HEK293T (cell line): ENCODE measurements around the gene TANC1.

Experiments
- BHLHE40 ChIP-seq: fragments of 450-650 bp; IDR thresholded peaks from 2 replicates; pipeline ENCODE4 v1.6.1; 2016; ENCODE audit warnings: mild to moderate bottlenecking, moderate library complexity, borderline replicate concordance
- FOXA1 ChIP-seq: fragments of 450-650 bp; IDR thresholded peaks from 2 replicates; pipeline ENCODE4 v1.6.1; 2016; ENCODE audit warnings: mild to moderate bottlenecking
- FOXM1 ChIP-seq: fragments of 450-650 bp; IDR thresholded peaks from 2 replicates; pipeline ENCODE4 v1.6.1; 2017; ENCODE audit warnings: mild to moderate bottlenecking, borderline replicate concordance
- HDGF ChIP-seq: fragments of 450-650 bp; IDR thresholded peaks from 2 replicates; pipeline ENCODE4 v1.6.1; 2017; ENCODE audit warnings: antibody characterized with exemption, borderline replicate concordance
- L3MBTL2 ChIP-seq: fragments of 450-650 bp; conservative IDR thresholded peaks from 2 replicates; pipeline ENCODE4 v1.6.1; 2016; ENCODE audit warnings: mild to moderate bottlenecking
- NFRKB ChIP-seq: fragments of 450-650 bp; IDR thresholded peaks from 2 replicates; pipeline ENCODE4 v1.6.1; 2016; ENCODE audit warnings: mild to moderate bottlenecking, moderate library complexity
- SP1 ChIP-seq: fragments of 450-650 bp; IDR thresholded peaks from 2 replicates; pipeline ENCODE4 v1.6.1; 2017
- SUZ12 ChIP-seq: fragments of 450-650 bp; IDR thresholded peaks from 2 replicates; pipeline ENCODE4 v1.6.1; 2016; ENCODE audit warnings: mild to moderate bottlenecking
- TARDBP ChIP-seq: fragments of 450-650 bp; IDR thresholded peaks from 2 replicates; pipeline ENCODE4 v1.6.1; 2016
- TF ChIP-seq, protein P1 (sequence below): fragments of 450-650 bp; IDR thresholded peaks from 2 replicates; pipeline ENCODE4 v1.6.1; 2016

DNA sequence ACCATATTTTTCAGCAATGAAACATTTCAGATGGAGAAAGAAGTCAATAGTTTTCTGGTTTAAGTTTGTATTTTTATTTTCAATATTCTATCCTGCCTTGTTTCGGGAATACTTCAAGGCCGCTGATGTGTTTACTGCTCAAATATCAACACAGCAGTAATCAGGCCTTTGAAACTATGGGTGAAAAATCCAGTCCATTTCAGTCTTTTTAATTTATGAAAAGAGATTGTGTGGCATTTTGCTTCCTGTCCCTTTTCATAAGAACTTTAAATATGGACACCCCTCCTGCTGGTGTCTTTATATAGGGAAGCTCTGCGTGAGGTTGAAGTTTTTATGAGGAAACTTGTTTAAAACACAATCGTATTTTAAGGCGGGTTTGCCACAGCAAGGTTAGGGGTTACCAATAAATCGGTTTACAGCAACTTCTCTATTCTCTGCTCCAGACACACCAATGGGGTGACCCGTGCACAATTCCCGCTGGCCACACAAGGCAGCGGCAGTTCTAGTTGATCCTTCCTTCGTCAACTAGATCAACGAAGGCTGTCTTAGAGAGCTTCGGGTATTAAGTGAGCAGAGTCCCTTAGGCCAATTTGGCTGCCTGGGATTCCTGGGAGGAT lies 1.2 kb upstream of the TANC1 start:
- TF ChIP-seq SP1 = no peak
- TF ChIP-seq TARDBP = no peak
- TF ChIP-seq NFRKB = no peak
- peak; percentile 81 for TF ChIP-seq FOXM1
- no peak for TF ChIP-seq FOXA1
- TF ChIP-seq L3MBTL2 = peak; percentile 21
- TF ChIP-seq, protein P1, sequence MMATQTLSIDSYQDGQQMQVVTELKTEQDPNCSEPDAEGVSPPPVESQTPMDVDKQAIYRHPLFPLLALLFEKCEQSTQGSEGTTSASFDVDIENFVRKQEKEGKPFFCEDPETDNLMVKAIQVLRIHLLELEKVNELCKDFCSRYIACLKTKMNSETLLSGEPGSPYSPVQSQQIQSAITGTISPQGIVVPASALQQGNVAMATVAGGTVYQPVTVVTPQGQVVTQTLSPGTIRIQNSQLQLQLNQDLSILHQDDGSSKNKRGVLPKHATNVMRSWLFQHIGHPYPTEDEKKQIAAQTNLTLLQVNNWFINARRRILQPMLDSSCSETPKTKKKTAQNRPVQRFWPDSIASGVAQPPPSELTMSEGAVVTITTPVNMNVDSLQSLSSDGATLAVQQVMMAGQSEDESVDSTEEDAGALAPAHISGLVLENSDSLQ = peak; percentile 87
- TF ChIP-seq HDGF = no peak
- TF ChIP-seq BHLHE40 = no peak
- no peak for TF ChIP-seq SUZ12
